ENCODE data around the gene LRIT3.
"Not testable (repeated sequence)": the region's sequence is repeated elsewhere in the genome, so short reads cannot be mapped to it uniquely, and the experiment has no call there.

Gene LRIT3

GRCh38 chr4:109850601-109851000, 2.7 kb downstream of the LRIT3 start:
- Histone ChIP-seq H3K36me3 (ENCODE audit: insufficient read depth, low read length) (no peaks in the 10 kb centered on the region), H3K4me3 (ENCODE audit: low read depth, low read length) (no peak overlapping the region), H2AFZ (ENCODE audit: low read length, unreplicated experiment) (no peak overlapping the region), H3K79me2 (ENCODE audit: control insufficient read depth, insufficient read depth, low read length, unreplicated experiment) (no peaks in the 10 kb centered on the region), H3K27me3 (ENCODE audit: insufficient read depth, low read length) (peaks cover 6% of the 10 kb centered on the region; the same call in 1 of the 2 replicates), H3K4me1 (ENCODE audit: control insufficient read depth, insufficient read depth, low read length, unreplicated experiment) (no peaks in the 10 kb centered on the region), H3K27ac (ENCODE audit: low read depth, low read length) (no peak overlapping the region)

GRCh38 chr4:109859426-109860300, 11.8 kb downstream of the LRIT3 start:
- H3K27ac ChIP-seq (ENCODE audit: low read depth, low read length); H3K4me1 ChIP-seq (ENCODE audit: control insufficient read depth, insufficient read depth, low read length, unreplicated experiment); H3K79me2 ChIP-seq (ENCODE audit: control insufficient read depth, insufficient read depth, low read length, unreplicated experiment): not testable (repeated sequence)

GRCh38 chr4:109861271-109861670, 13.4 kb downstream of the LRIT3 start:
- Histone ChIP-seq H3K27me3 (ENCODE audit: insufficient read depth, low read length) (no peaks in the 10 kb centered on the region), H3K4me1 (ENCODE audit: control insufficient read depth, insufficient read depth, low read length, unreplicated experiment) (no peaks in the 10 kb centered on the region), H3K4me3 (ENCODE audit: low read depth, low read length) (no peak overlapping the region), H2AFZ (ENCODE audit: low read length, unreplicated experiment) (no peak overlapping the region), H3K27ac (ENCODE audit: low read depth, low read length) (no peak overlapping the region), H3K79me2 (ENCODE audit: control insufficient read depth, insufficient read depth, low read length, unreplicated experiment) (no peaks in the 10 kb centered on the region), H3K36me3 (ENCODE audit: insufficient read depth, low read length) (no peaks in the 10 kb centered on the region)

More at GRCh38 chr4:109859426-109860300, 11.8 kb downstream of the LRIT3 start:
- H2AFZ ChIP-seq (ENCODE audit: low read length, unreplicated experiment); H3K4me3 ChIP-seq (ENCODE audit: low read depth, low read length); H3K27me3 ChIP-seq (ENCODE audit: insufficient read depth, low read length); H3K36me3 ChIP-seq (ENCODE audit: insufficient read depth, low read length): not testable (repeated sequence)

GRCh38 chr4:109861916-109862511, 14.1 kb downstream of the LRIT3 start:
- Histone ChIP-seq H3K4me3 (ENCODE audit: low read depth, low read length) (no peak overlapping the region), H3K79me2 (ENCODE audit: control insufficient read depth, insufficient read depth, low read length, unreplicated experiment) (no peaks in the 10 kb centered on the region), H3K27me3 (ENCODE audit: insufficient read depth, low read length) (no peaks in the 10 kb centered on the region), H3K36me3 (ENCODE audit: insufficient read depth, low read length) (no peaks in the 10 kb centered on the region), H2AFZ (ENCODE audit: low read length, unreplicated experiment) (no peak overlapping the region), H3K4me1 (ENCODE audit: control insufficient read depth, insufficient read depth, low read length, unreplicated experiment) (no peaks in the 10 kb centered on the region), H3K27ac (ENCODE audit: low read depth, low read length) (no peak overlapping the region)

GRCh38 chr4:109864134-109864533, 16.2 kb downstream of the LRIT3 start:
- Histone ChIP-seq H3K79me2 (ENCODE audit: control insufficient read depth, insufficient read depth, low read length, unreplicated experiment) (no peaks in the 10 kb centered on the region), H3K36me3 (ENCODE audit: insufficient read depth, low read length) (no peaks in the 10 kb centered on the region), H3K27me3 (ENCODE audit: insufficient read depth, low read length) (no peaks in the 10 kb centered on the region), H2AFZ (ENCODE audit: low read length, unreplicated experiment) (no peak overlapping the region), H3K27ac (ENCODE audit: low read depth, low read length) (no peak overlapping the region), H3K4me3 (ENCODE audit: low read depth, low read length) (no peak overlapping the region), H3K4me1 (ENCODE audit: control insufficient read depth, insufficient read depth, low read length, unreplicated experiment) (no peaks in the 10 kb centered on the region)

GRCh38 chr4:109870061-109870460, 22.2 kb downstream of the LRIT3 start:
- Histone ChIP-seq H2AFZ (ENCODE audit: low read length, unreplicated experiment) (no peak overlapping the region), H3K27ac (ENCODE audit: low read depth, low read length) (no peak overlapping the region), H3K27me3 (ENCODE audit: insufficient read depth, low read length) (no peaks in the 10 kb centered on the region), H3K36me3 (ENCODE audit: insufficient read depth, low read length) (no peaks in the 10 kb centered on the region), H3K4me1 (ENCODE audit: control insufficient read depth, insufficient read depth, low read length, unreplicated experiment) (no peaks in the 10 kb centered on the region), H3K79me2 (ENCODE audit: control insufficient read depth, insufficient read depth, low read length, unreplicated experiment) (no peaks in the 10 kb centered on the region), H3K4me3 (ENCODE audit: low read depth, low read length) (no peak overlapping the region)

- Histone ChIP-seq H2AFZ (ENCODE audit: low read length, unreplicated experiment) (no peak overlapping the region), H3K4me3 (ENCODE audit: low read depth, low read length) (no peak overlapping the region), H3K27me3 (ENCODE audit: insufficient read depth, low read length) (no peaks in the 10 kb centered on the region), H3K79me2 (ENCODE audit: control insufficient read depth, insufficient read depth, low read length, unreplicated experiment) (no peaks in the 10 kb centered on the region), H3K36me3 (ENCODE audit: insufficient read depth, low read length) (no peaks in the 10 kb centered on the region), H3K4me1 (ENCODE audit: control insufficient read depth, insufficient read depth, low read length, unreplicated experiment) (no peaks in the 10 kb centered on the region), H3K27ac (ENCODE audit: low read depth, low read length) (no peak overlapping the region)
Observed at GRCh38 chr4:109872065-109872464, 24.2 kb downstream of the LRIT3 start.

GRCh38 chr4:109872950-109873656, 25.2 kb downstream of the LRIT3 start:
- Histone ChIP-seq H3K36me3 (ENCODE audit: insufficient read depth, low read length) (no peaks in the 10 kb centered on the region), H2AFZ (ENCODE audit: low read length, unreplicated experiment) (no peak overlapping the region), H3K27ac (ENCODE audit: low read depth, low read length) (no peak overlapping the region), H3K79me2 (ENCODE audit: control insufficient read depth, insufficient read depth, low read length, unreplicated experiment) (no peaks in the 10 kb centered on the region), H3K4me3 (ENCODE audit: low read depth, low read length) (no peak overlapping the region), H3K27me3 (ENCODE audit: insufficient read depth, low read length) (no peaks in the 10 kb centered on the region), H3K4me1 (ENCODE audit: control insufficient read depth, insufficient read depth, low read length, unreplicated experiment) (no peaks in the 10 kb centered on the region)

GRCh38 chr4:109873791-109874514, 26.0 kb downstream of the LRIT3 start:
- no peak overlapping the region for H3K4me3 ChIP-seq (ENCODE audit: low read depth, low read length)
- no peaks in the 10 kb centered on the region for H3K4me1 ChIP-seq (ENCODE audit: control insufficient read depth, insufficient read depth, low read length, unreplicated experiment)
- H3K79me2 ChIP-seq (ENCODE audit: control insufficient read depth, insufficient read depth, low read length, unreplicated experiment): no peaks in the 10 kb centered on the region
- H2AFZ ChIP-seq (ENCODE audit: low read length, unreplicated experiment): no peak overlapping the region
- H3K36me3 ChIP-seq (ENCODE audit: insufficient read depth, low read length): no peaks in the 10 kb centered on the region
- H3K27ac ChIP-seq (ENCODE audit: low read depth, low read length): no peak overlapping the region
- no peaks in the 10 kb centered on the region for H3K27me3 ChIP-seq (ENCODE audit: insufficient read depth, low read length)

GRCh38 chr4:109875106-109875505, 27.2 kb downstream of the LRIT3 start:
- Histone ChIP-seq H3K27ac (ENCODE audit: low read depth, low read length) (no peak overlapping the region), H2AFZ (ENCODE audit: low read length, unreplicated experiment) (no peak overlapping the region), H3K27me3 (ENCODE audit: insufficient read depth, low read length) (no peaks in the 10 kb centered on the region), H3K36me3 (ENCODE audit: insufficient read depth, low read length) (no peaks in the 10 kb centered on the region), H3K79me2 (ENCODE audit: control insufficient read depth, insufficient read depth, low read length, unreplicated experiment) (no peaks in the 10 kb centered on the region), H3K4me1 (ENCODE audit: control insufficient read depth, insufficient read depth, low read length, unreplicated experiment) (no peaks in the 10 kb centered on the region), H3K4me3 (ENCODE audit: low read depth, low read length) (no peak overlapping the region)
